Hepatocyte (in vitro differentiated cells): Measurements from ENCODE around the gene KCNK3.
"Not testable (repeated sequence)": the region's sequence is repeated elsewhere in the genome, so short reads cannot be mapped to it uniquely, and the experiment has no call there.

Experiments
- CTCF ChIP-seq: fragments of 200-600 bp; sonication (generic); IDR thresholded peaks from 2 replicates; pipeline ENCODE4 v1.5.1; 2016; ENCODE audit warnings: antibody characterized with exemption, mild to moderate bottlenecking; ENCODE audit not compliant: poor library complexity
- EZH2 ChIP-seq: fragments of 200-600 bp; sonication (generic); IDR thresholded peaks from 2 replicates; pipeline ENCODE4 v1.6.1; 2016; ENCODE audit warnings: antibody characterized with exemption, mild to moderate bottlenecking, borderline replicate concordance

- not testable (repeated sequence) for TF ChIP-seq EZH2, CTCF
Measured at GRCh38 chr2:26749787-26750420, 57.4 kb downstream of the KCNK3 start.
